SJCRH30 (cell line): Measurements from ENCODE around the gene PHC1. TPM values are rescaled to one million over a fixed set of nuclear protein-coding genes. Genes with fewer than 3 reads are reported as not detected.
A peak's percentile ranks its signal among the peaks of the same experiment; 100 is the strongest.

Experiments
- DNase-seq, 2 experiments: peaks; one replicate each; pipeline ENCODE4 v3.0.0-alpha.2; 2015 to 2020
- H3K27ac ChIP-seq: fragments of 250-450 bp; sonication (Bioruptor Pico); 2 replicates; pipeline ENCODE4 v1.5.1; 2020; ENCODE audit warnings: mild to moderate bottlenecking, moderate library complexity
- H3K27me3 ChIP-seq: fragments of 250-450 bp; sonication (Bioruptor Pico); 2 replicates; pipeline ENCODE4 v1.5.1; 2020; ENCODE audit warnings: mild to moderate bottlenecking, moderate library complexity
- H3K36me3 ChIP-seq: fragments of 250-450 bp; sonication (Bioruptor Pico); 2 replicates; pipeline ENCODE4 v1.5.1; 2020; ENCODE audit warnings: mild to moderate bottlenecking, moderate library complexity
- H3K4me1 ChIP-seq: fragments of 250-450 bp; sonication (Bioruptor Pico); 2 replicates; pipeline ENCODE4 v1.5.1; 2020; ENCODE audit warnings: mild to moderate bottlenecking, moderate library complexity
- H3K4me3 ChIP-seq: fragments of 250-450 bp; sonication (Bioruptor Pico); 2 replicates; pipeline ENCODE4 v1.5.1; 2020; ENCODE audit warnings: mild to moderate bottlenecking, moderate library complexity
- H3K9me3 ChIP-seq: fragments of 250-450 bp; sonication (Bioruptor Pico); replicated peaks from 2 replicates; pipeline ENCODE4 v1.5.1; 2020; ENCODE audit warnings: mild to moderate bottlenecking, moderate library complexity
- total RNA-seq: library from RNA; depleted of rRNA; stranded (reverse); fragments of >200 nt; shearing (Covaris generic); gene quantifications from 2 replicates; pipeline ENCODE4 v1.2.3, GENCODE V29; 2014

PHC1 gene
- total RNA-seq, 1 experiment from 2014 or later = 49.8 TPM

GRCh38 chr12:8950702-8951478 lies 36.6 kb downstream of the PHC1 start:
- no peak for DNase-seq
- Histone ChIP-seq H3K27ac (no peak overlapping the region), H3K4me1 (peaks cover 6% of the 10 kb centered on the region), H3K27me3 (no peaks in the 10 kb centered on the region), H3K9me3 (no peaks in the 10 kb centered on the region), H3K36me3 (0 out of 2 replicates have a peak, but pooled peaks cover 3% of the 10 kb centered on the region), H3K4me3 (peak overlapping the region; percentile 81)

DNA sequence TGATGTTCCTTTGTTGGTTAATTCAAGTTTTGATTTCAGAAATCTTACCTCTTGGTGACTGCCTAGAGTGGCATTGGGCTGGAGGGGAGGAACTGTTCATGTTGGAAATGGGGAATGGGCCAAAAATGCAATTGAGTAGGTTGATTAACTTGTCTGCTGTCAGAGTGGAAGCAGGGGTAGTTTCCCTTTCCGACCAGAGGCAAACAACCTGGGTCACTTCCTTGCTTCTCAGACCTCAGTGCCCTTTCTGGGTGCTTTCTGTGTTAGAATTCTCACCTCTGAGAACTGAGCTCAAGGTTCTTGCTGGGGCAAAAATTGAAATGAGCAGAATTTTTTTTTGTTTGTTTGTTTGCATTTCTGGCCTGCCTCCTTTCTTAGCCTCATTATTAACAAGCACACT lies 37.4 kb downstream of the PHC1 start:
- Histone ChIP-seq H3K4me3 (no peak overlapping the region), H3K27ac (no peak overlapping the region), H3K4me1 (peaks cover 6% of the 10 kb centered on the region), H3K9me3 (no peaks in the 10 kb centered on the region), H3K36me3 (no peaks in the 10 kb centered on the region), H3K27me3 (no peaks in the 10 kb centered on the region)
- DNase-seq = no peak

- Histone ChIP-seq H3K9me3 (no peaks in the 10 kb centered on the region), H3K36me3 (no peaks in the 10 kb centered on the region), H3K27ac (no peak overlapping the region), H3K4me3 (no peak overlapping the region), H3K27me3 (no peaks in the 10 kb centered on the region), H3K4me1 (no peaks in the 10 kb centered on the region)
- no peak for DNase-seq
These were observed 39.6 kb downstream of the PHC1 start for GRCh38 chr12:8953773-8954402.

GRCh38 chr12:8956073-8956472 lies 41.8 kb downstream of the PHC1 start:
- Histone ChIP-seq H3K4me3 (no peak overlapping the region), H3K27ac (no peak overlapping the region), H3K4me1 (no peaks in the 10 kb centered on the region), H3K36me3 (no peaks in the 10 kb centered on the region), H3K27me3 (no peaks in the 10 kb centered on the region), H3K9me3 (no peaks in the 10 kb centered on the region)
- no peak for DNase-seq

- Histone ChIP-seq H3K4me1 (no peaks in the 10 kb centered on the region), H3K27me3 (no peaks in the 10 kb centered on the region), H3K27ac (no peak overlapping the region), H3K4me3 (no peak overlapping the region), H3K9me3 (no peaks in the 10 kb centered on the region), H3K36me3 (no peaks in the 10 kb centered on the region)
- DNase-seq = no peak
These were observed 42.5 kb downstream of the PHC1 start for GRCh38 chr12:8956772-8957171.

DNA sequence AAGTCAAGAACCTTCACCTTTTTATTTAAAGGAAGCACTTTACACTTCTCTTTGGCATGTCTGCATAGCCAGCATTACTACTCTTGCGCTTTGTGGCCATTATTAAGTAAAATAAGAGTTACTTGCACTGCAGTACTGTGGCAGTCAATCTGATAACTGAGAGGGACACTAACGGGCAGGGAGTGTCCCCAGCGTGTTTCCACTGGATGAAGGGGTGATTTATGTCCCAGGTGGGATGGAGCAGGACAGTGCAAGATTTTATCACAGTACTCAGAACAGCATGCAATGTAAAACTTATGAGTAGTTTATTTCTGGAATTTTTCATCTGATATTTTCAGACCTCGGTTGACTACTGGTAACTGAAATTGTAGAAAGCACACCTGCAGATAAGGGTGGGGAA lies 43.3 kb downstream of the PHC1 start:
- H3K4me1 ChIP-seq = no peaks in the 10 kb centered on the region
- DNase-seq = no peak
- H3K27me3 ChIP-seq = no peaks in the 10 kb centered on the region
- no peaks in the 10 kb centered on the region for H3K36me3 ChIP-seq
- no peak overlapping the region for H3K4me3 ChIP-seq
- H3K9me3 ChIP-seq = no peaks in the 10 kb centered on the region
- H3K27ac ChIP-seq = no peak overlapping the region

- H3K27ac ChIP-seq = no peak overlapping the region
- H3K4me3 ChIP-seq = no peak overlapping the region
- no peak for DNase-seq
- H3K27me3 ChIP-seq = no peaks in the 10 kb centered on the region
- H3K9me3 ChIP-seq = no peaks in the 10 kb centered on the region
- H3K4me1 ChIP-seq = no peaks in the 10 kb centered on the region
- H3K36me3 ChIP-seq = no peaks in the 10 kb centered on the region
These were observed 43.8 kb downstream of the PHC1 start for GRCh38 chr12:8958066-8958465.

DNA sequence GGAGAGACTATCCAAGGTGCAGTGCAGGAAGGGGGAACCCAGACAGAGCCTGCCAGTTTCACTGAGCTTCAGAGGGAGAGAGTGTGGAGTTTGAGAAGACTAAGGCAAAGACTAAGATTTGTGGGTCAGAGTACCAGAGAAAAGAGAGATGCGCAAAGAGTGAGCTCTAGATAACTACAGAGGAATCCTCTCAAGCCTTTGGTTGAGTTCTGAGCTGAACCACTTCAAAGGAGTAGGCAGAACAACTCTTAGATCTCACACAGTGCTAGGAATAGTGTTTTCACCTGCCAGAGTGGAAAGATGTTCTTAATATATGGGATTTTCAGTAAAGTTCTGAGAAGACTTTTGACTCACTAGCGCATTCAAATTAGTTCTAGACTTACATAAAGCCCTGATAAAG lies 45.9 kb downstream of the PHC1 start:
- H3K9me3 ChIP-seq = no peaks in the 10 kb centered on the region
- no peak overlapping the region for H3K4me3 ChIP-seq
- no peak for DNase-seq
- no peaks in the 10 kb centered on the region for H3K36me3 ChIP-seq
- H3K27me3 ChIP-seq = no peaks in the 10 kb centered on the region
- H3K27ac ChIP-seq = no peak overlapping the region
- no peaks in the 10 kb centered on the region for H3K4me1 ChIP-seq

GRCh38 chr12:8968761-8969160 lies 54.5 kb downstream of the PHC1 start:
- no peak overlapping the region for H3K27ac ChIP-seq
- no peaks in the 10 kb centered on the region for H3K27me3 ChIP-seq
- H3K9me3 ChIP-seq = 0 out of 2 replicates have a peak, but pooled peaks cover 8% of the 10 kb centered on the region
- H3K4me3 ChIP-seq = no peak overlapping the region
- no peaks in the 10 kb centered on the region for H3K36me3 ChIP-seq
- DNase-seq = no peak
- peaks cover 5% of the 10 kb centered on the region; the same call in 1 of the 2 replicates for H3K4me1 ChIP-seq

DNA sequence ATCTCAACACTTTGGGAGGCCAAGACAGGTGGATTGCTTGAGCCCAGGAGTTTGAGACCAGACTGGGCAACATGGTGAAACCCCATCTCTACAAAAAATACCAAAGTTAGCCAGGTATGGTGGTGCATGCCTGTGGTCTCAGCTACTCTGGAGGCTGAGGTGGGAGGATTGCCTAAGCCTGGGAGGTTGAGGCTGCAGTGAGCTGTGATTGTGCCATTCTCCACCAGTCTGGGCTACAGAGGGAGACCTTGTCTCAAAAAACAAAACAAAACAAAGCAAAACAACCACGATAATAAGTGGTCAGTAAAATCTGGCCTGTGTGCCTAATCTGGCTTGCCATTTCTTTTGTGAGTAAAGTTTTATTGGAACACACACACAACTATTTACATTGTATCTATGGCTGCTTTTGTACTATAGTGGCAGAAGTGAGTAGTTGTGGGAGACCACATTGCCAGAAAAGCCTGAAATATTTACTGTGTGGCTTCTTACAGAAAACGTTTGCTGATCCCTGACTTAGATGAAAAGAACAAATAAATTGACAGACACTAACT lies 55.6 kb downstream of the PHC1 start:
- DNase-seq = no peak
- H3K27me3 ChIP-seq = no peaks in the 10 kb centered on the region

DNA sequence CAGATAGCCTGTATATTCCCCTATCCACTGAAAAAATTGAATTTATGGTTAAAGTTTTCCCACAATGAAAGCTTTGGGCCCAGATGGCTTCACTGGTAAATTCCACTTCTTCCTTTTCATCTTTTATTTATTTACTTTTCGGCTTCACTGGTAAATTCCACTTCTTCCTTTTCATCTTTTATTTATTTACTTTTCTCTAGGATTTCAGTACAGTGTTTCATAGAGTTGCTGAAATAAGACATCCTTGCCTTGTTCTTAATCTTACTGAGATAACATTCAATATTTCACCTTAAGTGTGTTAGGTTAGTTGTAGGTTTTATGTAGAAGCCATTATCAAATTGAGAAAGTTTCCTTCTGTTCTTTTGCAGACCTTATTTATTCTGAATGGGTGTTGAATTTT lies 56.1 kb downstream of the PHC1 start:
- H3K27ac ChIP-seq = no peak overlapping the region
- H3K4me1 ChIP-seq = peaks cover 5% of the 10 kb centered on the region; the same call in 1 of the 2 replicates
- 0 out of 2 replicates have a peak, but pooled peaks cover 8% of the 10 kb centered on the region for H3K9me3 ChIP-seq
- H3K36me3 ChIP-seq = no peaks in the 10 kb centered on the region
- no peaks in the 10 kb centered on the region for H3K27me3 ChIP-seq
- H3K4me3 ChIP-seq = no peak overlapping the region
- DNase-seq = no peak

More for the DNA sequence above, 55.6 kb downstream of the PHC1 start:
- Histone ChIP-seq H3K4me3 (no peak overlapping the region), H3K27ac (no peak overlapping the region), H3K9me3 (0 out of 2 replicates have a peak, but pooled peaks cover 8% of the 10 kb centered on the region), H3K36me3 (no peaks in the 10 kb centered on the region), H3K4me1 (peaks cover 5% of the 10 kb centered on the region; the same call in 1 of the 2 replicates)

DNA sequence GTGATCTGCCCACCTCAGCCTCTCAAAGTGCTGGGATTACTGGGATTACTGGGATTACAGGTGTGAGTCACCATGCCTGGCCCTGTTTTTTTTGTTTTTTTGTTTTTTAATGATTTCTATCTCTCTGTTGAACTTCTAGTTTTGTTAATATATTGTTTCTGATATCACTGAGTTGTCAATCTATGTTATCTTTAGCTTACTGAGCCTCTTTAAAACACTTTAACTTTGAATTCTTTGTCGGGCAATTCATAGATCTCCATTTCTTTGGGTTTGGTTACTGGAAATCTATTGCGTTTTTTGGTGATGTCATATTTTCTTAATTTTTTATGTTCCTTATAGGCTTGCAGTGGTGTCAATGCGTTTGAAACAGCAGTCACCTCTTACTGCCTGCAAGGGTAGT lies 65.8 kb downstream of the PHC1 start:
- no peak overlapping the region for H3K4me3 ChIP-seq
- H3K27ac ChIP-seq = no peak overlapping the region
- DNase-seq = no peak
- no peaks in the 10 kb centered on the region for H3K27me3 ChIP-seq
- H3K9me3 ChIP-seq = no peaks in the 10 kb centered on the region
- no peaks in the 10 kb centered on the region for H3K36me3 ChIP-seq
- H3K4me1 ChIP-seq = no peaks in the 10 kb centered on the region

- Histone ChIP-seq H3K36me3 (no peaks in the 10 kb centered on the region), H3K4me1 (no peaks in the 10 kb centered on the region), H3K27me3 (no peaks in the 10 kb centered on the region), H3K27ac (no peak overlapping the region), H3K9me3 (no peaks in the 10 kb centered on the region), H3K4me3 (no peak overlapping the region)
- no peak for DNase-seq
These were observed 71.0 kb downstream of the PHC1 start for GRCh38 chr12:8985213-8985754.

- Histone ChIP-seq H3K4me1 (no peaks in the 10 kb centered on the region), H3K4me3 (no peak overlapping the region), H3K36me3 (no peaks in the 10 kb centered on the region), H3K27me3 (no peaks in the 10 kb centered on the region), H3K9me3 (no peaks in the 10 kb centered on the region), H3K27ac (no peak overlapping the region)
- DNase-seq = no peak
These were observed 72.9 kb downstream of the PHC1 start for GRCh38 chr12:8987163-8987562.

DNA sequence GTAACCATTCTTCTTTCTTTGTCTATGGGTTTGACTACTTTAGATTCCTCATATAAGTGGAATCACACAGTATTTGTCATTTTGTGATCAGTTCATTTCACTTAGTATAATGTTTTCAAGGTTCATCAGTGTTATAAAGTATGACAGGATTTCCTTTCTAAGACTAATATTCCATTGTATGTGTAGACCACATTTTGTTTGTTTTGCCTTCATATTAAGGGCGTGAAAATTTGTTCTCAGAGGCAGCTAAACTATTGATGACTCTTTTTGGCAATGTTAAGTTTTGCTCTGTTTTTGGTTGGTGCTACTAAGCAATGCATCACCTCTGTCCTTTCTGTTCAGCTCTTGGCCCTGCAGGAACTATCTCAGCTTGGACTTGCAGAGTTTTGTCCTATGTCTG lies 73.4 kb downstream of the PHC1 start:
- H3K27ac ChIP-seq = no peak overlapping the region
- no peak for DNase-seq
- H3K9me3 ChIP-seq = no peaks in the 10 kb centered on the region
- no peaks in the 10 kb centered on the region for H3K4me1 ChIP-seq
- H3K36me3 ChIP-seq = no peaks in the 10 kb centered on the region
- no peaks in the 10 kb centered on the region for H3K27me3 ChIP-seq
- no peak overlapping the region for H3K4me3 ChIP-seq
